Suprapubic skin (tissue), 3 donors: ENCODE results near the gene FNDC5.

Experiments
- POLR2A ChIP-seq, 2 donors: fragments of 450-650 bp; IDR thresholded peaks; one replicate each; pipeline ENCODE4 v1.6.1; 2017; ENCODE audit warnings: antibody characterized with exemption in 2 of 2, mild to moderate bottlenecking in 2 of 2, moderate library complexity in 2 of 2
- TF ChIP-seq, protein P1 (sequence below), 2 donors: fragments of 200-600 bp in 1 of 2; fragments of 450-650 bp in 1 of 2; sonication (generic) in 1 of 2; IDR thresholded peaks; one replicate each; pipeline ENCODE4 v1.5.1; 2016 to 2019; ENCODE audit warnings: antibody characterized with exemption in 2 of 2, mild to moderate bottlenecking in 1 of 2, moderate library complexity in 1 of 2

DNA sequence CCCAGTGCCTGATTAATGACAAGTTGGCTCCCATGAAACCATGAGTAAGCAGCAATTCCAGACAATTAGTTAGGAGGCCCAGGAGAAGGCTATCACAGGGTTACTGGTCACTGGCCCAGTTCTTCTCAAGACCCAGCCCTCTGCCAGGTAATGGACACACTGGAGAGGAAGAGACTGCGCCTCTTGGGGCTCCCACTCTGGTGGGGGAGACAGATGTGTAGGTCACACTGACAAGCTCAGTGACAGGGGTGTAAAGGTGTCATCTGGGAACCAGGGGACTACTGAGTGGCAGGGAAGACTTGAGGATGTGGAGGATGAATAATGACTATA, 20.5 kb upstream of the FNDC5 start:
- TF ChIP-seq POLR2A (IDR thresholded peaks at IDR 0.05) = no peak
- TF ChIP-seq, protein P1, sequence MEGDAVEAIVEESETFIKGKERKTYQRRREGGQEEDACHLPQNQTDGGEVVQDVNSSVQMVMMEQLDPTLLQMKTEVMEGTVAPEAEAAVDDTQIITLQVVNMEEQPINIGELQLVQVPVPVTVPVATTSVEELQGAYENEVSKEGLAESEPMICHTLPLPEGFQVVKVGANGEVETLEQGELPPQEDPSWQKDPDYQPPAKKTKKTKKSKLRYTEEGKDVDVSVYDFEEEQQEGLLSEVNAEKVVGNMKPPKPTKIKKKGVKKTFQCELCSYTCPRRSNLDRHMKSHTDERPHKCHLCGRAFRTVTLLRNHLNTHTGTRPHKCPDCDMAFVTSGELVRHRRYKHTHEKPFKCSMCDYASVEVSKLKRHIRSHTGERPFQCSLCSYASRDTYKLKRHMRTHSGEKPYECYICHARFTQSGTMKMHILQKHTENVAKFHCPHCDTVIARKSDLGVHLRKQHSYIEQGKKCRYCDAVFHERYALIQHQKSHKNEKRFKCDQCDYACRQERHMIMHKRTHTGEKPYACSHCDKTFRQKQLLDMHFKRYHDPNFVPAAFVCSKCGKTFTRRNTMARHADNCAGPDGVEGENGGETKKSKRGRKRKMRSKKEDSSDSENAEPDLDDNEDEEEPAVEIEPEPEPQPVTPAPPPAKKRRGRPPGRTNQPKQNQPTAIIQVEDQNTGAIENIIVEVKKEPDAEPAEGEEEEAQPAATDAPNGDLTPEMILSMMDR (IDR thresholded peaks at IDR 0.05) = no peak
